Stimulated activated naive CD8-positive, alpha-beta T cell treated with anti-CD3 and anti-CD28 coated beads, Interleukin-15, Interleukin-2, amounts not matched to agents 100 ng/mL and 50 ng/mL, for 24 hours (primary cell): ENCODE results near the gene SLC5A5.

ENCODE experiments used
- H3K27ac Mint-ChIP-seq: one replicate; pipeline ENCODE4 v1.8.0; 2021; ENCODE audit warnings: mild to moderate bottlenecking, mixed read lengths
- H3K27me3 Mint-ChIP-seq: one replicate; pipeline ENCODE4 v1.8.0; 2021; ENCODE audit warnings: mixed read lengths
- H3K36me3 Mint-ChIP-seq: one replicate; pipeline ENCODE4 v1.8.0; 2021; ENCODE audit warnings: low read depth, mixed read lengths
- H3K4me1 Mint-ChIP-seq: one replicate; pipeline ENCODE4 v1.8.0; 2021; ENCODE audit warnings: low read depth, mixed read lengths
- H3K4me3 Mint-ChIP-seq: one replicate; pipeline ENCODE4 v1.8.0; 2021; ENCODE audit warnings: mild to moderate bottlenecking, mixed read lengths
- H3K9me3 Mint-ChIP-seq: one replicate; pipeline ENCODE4 v1.8.0; 2021; ENCODE audit warnings: mixed read lengths

Gene SLC5A5

DNA sequence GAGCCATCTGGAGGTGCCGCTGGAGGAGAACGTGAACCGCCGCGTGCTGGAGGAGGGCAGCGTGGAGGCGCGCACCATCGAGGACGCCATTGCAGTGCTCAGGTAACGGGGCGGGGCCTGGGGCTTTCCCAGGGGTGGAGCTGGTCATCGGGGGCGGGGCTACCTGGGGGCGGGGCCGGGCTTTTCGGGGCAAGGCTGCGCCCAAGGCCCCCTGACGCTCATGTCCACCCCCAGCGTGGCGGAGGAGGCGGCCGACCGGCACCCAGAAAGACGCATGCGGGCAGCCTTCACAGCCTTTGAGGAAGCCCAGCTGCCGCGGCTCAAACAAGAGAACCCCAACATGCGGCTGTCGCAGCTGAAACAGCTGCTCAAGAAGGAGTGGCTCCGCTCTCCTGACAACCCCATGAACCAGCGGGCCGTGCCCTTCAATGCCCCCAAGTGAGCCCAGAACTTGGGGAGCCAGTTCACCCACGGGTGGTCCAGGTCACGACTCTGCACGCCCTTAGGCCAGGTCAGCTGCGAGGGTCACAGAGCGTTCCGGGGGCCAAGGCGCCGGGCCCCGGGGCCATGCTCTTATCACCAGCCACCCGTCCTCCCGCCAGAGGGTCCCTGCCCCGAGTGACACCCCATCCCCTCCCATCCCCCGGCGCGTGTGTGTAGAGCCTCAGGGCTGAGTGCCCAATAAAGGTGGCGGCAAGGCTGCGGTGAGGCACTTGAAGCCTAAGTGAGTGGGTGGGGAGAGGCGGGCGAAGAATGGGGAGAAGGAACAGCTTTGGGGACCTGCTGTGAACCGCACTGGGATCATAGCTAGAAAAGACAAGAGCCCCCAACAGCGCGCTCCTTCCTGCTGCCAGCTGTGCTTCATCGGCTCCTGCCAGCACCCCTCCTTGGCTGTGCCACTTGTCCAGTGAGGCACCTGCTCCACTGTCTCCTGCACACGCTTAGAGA is 71.8 kb downstream of the SLC5A5 start:
- no peaks in the 10 kb centered on the region for H3K9me3 Mint-ChIP-seq
- no peak overlapping the region for H3K27ac Mint-ChIP-seq
- H3K27me3 Mint-ChIP-seq, result no peaks in the 10 kb centered on the region
- H3K4me1 Mint-ChIP-seq, result peaks cover 20% of the 10 kb centered on the region
- no peak overlapping the region for H3K4me3 Mint-ChIP-seq
- peaks cover 11% of the 10 kb centered on the region for H3K36me3 Mint-ChIP-seq

DNA sequence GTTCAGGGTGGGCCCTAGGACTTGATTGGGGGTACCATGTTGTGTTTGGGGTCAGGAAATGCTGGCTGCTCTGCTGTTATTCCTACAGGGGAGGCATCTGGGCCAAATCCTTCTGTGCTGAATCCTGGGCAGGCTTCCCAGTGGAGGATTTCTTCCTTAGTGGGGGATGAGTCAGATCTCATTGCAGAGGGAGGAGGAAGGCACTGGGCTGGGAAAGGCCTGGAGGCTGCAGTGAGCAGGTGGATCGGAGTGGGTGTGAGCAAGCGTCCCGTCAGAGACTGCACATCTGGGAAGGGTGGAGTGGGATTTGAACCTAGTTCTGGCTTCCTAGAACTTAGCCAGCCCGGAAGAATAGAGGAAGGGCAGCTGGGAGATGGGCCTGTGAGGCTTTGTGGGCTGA is 72.6 kb downstream of the SLC5A5 start:
- Mint-ChIP-seq H3K4me3 (no peak overlapping the region), H3K9me3 (no peaks in the 10 kb centered on the region), H3K4me1 (peaks cover 27% of the 10 kb centered on the region), H3K27me3 (peaks cover 3% of the 10 kb centered on the region), H3K27ac (no peak overlapping the region), H3K36me3 (peaks cover 6% of the 10 kb centered on the region)
